ENCODE measurements around the gene MEIS2.

- TF ChIP-seq POLR2AphosphoS5 (IDR thresholded peaks at IDR 0.05), result no peak
- TF ChIP-seq, protein P1, sequence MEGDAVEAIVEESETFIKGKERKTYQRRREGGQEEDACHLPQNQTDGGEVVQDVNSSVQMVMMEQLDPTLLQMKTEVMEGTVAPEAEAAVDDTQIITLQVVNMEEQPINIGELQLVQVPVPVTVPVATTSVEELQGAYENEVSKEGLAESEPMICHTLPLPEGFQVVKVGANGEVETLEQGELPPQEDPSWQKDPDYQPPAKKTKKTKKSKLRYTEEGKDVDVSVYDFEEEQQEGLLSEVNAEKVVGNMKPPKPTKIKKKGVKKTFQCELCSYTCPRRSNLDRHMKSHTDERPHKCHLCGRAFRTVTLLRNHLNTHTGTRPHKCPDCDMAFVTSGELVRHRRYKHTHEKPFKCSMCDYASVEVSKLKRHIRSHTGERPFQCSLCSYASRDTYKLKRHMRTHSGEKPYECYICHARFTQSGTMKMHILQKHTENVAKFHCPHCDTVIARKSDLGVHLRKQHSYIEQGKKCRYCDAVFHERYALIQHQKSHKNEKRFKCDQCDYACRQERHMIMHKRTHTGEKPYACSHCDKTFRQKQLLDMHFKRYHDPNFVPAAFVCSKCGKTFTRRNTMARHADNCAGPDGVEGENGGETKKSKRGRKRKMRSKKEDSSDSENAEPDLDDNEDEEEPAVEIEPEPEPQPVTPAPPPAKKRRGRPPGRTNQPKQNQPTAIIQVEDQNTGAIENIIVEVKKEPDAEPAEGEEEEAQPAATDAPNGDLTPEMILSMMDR (IDR thresholded peaks at IDR 0.05; ENCODE audit: poor library complexity, severe bottlenecking), result no peak
- no peak for TF ChIP-seq RAD21 (conservative IDR thresholded peaks at IDR 0.05)
- TF ChIP-seq EP300 (conservative IDR thresholded peaks at IDR 0.05; ENCODE audit: poor library complexity, severe bottlenecking), result no peak
- TF ChIP-seq MXI1 (conservative IDR thresholded peaks at IDR 0.05; ENCODE audit: poor library complexity, severe bottlenecking), result no peak
- TF ChIP-seq, protein P2, sequence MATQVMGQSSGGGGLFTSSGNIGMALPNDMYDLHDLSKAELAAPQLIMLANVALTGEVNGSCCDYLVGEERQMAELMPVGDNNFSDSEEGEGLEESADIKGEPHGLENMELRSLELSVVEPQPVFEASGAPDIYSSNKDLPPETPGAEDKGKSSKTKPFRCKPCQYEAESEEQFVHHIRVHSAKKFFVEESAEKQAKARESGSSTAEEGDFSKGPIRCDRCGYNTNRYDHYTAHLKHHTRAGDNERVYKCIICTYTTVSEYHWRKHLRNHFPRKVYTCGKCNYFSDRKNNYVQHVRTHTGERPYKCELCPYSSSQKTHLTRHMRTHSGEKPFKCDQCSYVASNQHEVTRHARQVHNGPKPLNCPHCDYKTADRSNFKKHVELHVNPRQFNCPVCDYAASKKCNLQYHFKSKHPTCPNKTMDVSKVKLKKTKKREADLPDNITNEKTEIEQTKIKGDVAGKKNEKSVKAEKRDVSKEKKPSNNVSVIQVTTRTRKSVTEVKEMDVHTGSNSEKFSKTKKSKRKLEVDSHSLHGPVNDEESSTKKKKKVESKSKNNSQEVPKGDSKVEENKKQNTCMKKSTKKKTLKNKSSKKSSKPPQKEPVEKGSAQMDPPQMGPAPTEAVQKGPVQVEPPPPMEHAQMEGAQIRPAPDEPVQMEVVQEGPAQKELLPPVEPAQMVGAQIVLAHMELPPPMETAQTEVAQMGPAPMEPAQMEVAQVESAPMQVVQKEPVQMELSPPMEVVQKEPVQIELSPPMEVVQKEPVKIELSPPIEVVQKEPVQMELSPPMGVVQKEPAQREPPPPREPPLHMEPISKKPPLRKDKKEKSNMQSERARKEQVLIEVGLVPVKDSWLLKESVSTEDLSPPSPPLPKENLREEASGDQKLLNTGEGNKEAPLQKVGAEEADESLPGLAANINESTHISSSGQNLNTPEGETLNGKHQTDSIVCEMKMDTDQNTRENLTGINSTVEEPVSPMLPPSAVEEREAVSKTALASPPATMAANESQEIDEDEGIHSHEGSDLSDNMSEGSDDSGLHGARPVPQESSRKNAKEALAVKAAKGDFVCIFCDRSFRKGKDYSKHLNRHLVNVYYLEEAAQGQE (IDR thresholded peaks at IDR 0.05; ENCODE audit: borderline replicate concordance), result no peak
Measured at GRCh38 chr15:37054336-37054735, 46.0 kb downstream of the MEIS2 start.
